Cardiac muscle cell (in vitro differentiated cells and primary cell): ENCODE results near the gene RGS10. TPM values are rescaled to one million over a fixed set of nuclear protein-coding genes. Genes with fewer than 3 reads are reported as not detected.

Source experiments
- DNase-seq, 2 donors: peaks; one replicate each; pipeline versions ENCODE4 v3.0.0 to v3.0.0-alpha.2; 2010 to 2017; ENCODE audit warnings: low read depth in 1 of 2, low spot score in 1 of 2
- H3K27ac ChIP-seq: fragments of 200-600 bp; sonication (generic); 2 replicates; pipeline ENCODE4 v1.5.1; 2016
- H3K27me3 ChIP-seq: fragments of 200-600 bp; sonication (generic); 2 replicates; pipeline ENCODE4 v1.6.0; 2016; ENCODE audit warnings: control low read depth
- H3K36me3 ChIP-seq: fragments of 200-600 bp; sonication (generic); 2 replicates; pipeline ENCODE4 v1.5.1; 2016; ENCODE audit warnings: control low read depth
- H3K4me1 ChIP-seq: fragments of 200-600 bp; sonication (generic); 2 replicates; pipeline ENCODE4 v1.8.1; 2017; ENCODE audit warnings: low read depth, mild to moderate bottlenecking, mixed run types
- H3K4me3 ChIP-seq: fragments of 200-600 bp; sonication (generic); 2 replicates; pipeline ENCODE4 v1.5.1; 2016; ENCODE audit warnings: mild to moderate bottlenecking
- H3K9me3 ChIP-seq: fragments of 200-600 bp; sonication (generic); 2 replicates; pipeline ENCODE4 v1.5.1; 2017; ENCODE audit warnings: low read depth, mild to moderate bottlenecking, control low read depth
- polyA plus RNA-seq: library from polyadenylated mRNA; unstranded; fragments of >200 nt; fragmentation: Nextera tagmentation; extraction: Ambion mirVana; gene quantifications from 2 replicates; pipeline ENCODE4 v1.2.1, GENCODE V29; 2016
- total RNA-seq: library from RNA; depleted of rRNA; stranded (reverse); fragments of >200 nt; gene quantifications from 2 replicates; pipeline ENCODE4 v1.2.3, GENCODE V29; 2016
- TF ChIP-seq, protein P1 (sequence below): IDR thresholded peaks from 2 replicates; pipeline ENCODE4 v1.5.1; 2012; ENCODE audit warnings: low read depth, mild to moderate bottlenecking, low read length

RGS10 gene
- total and polyA plus RNA-seq, 2 experiments from 2014 or later: 0.73 to 1.6 TPM

DNA sequence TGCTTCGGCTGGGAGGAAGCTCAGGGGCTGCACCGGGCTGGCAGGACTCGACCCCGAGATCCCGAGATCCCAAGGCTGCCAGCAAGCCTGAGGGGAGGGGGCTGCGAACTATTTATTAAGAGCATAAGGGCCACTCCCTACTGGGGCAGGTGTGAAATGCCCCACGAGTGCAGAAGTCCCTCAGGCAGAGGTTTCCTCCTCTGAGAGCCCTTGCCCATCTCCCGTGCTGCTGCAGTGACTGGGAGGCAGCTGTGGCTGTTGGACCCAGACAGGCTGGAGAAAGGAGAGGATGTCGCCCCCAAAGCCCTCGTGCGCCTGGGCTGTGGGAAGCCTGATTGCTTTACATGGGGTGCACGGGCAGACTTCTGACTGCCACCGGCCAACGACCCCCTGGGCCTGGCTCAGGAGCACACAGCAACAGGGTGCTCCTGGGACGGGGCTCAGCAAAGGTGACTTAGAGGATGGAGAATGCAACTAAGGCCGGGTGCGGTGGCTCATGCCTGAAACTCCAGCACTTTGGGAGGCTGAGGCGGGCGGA is 39.8 kb downstream of the RGS10 start:
- Histone ChIP-seq H3K9me3 (no peaks in the 10 kb centered on the region), H3K27me3 (no peaks in the 10 kb centered on the region), H3K4me3 (no peak overlapping the region), H3K36me3 (no peaks in the 10 kb centered on the region), H3K4me1 (no peaks in the 10 kb centered on the region), H3K27ac (no peak overlapping the region)
- TF ChIP-seq, protein P1, sequence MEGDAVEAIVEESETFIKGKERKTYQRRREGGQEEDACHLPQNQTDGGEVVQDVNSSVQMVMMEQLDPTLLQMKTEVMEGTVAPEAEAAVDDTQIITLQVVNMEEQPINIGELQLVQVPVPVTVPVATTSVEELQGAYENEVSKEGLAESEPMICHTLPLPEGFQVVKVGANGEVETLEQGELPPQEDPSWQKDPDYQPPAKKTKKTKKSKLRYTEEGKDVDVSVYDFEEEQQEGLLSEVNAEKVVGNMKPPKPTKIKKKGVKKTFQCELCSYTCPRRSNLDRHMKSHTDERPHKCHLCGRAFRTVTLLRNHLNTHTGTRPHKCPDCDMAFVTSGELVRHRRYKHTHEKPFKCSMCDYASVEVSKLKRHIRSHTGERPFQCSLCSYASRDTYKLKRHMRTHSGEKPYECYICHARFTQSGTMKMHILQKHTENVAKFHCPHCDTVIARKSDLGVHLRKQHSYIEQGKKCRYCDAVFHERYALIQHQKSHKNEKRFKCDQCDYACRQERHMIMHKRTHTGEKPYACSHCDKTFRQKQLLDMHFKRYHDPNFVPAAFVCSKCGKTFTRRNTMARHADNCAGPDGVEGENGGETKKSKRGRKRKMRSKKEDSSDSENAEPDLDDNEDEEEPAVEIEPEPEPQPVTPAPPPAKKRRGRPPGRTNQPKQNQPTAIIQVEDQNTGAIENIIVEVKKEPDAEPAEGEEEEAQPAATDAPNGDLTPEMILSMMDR: no peak
- no peak for DNase-seq

DNA sequence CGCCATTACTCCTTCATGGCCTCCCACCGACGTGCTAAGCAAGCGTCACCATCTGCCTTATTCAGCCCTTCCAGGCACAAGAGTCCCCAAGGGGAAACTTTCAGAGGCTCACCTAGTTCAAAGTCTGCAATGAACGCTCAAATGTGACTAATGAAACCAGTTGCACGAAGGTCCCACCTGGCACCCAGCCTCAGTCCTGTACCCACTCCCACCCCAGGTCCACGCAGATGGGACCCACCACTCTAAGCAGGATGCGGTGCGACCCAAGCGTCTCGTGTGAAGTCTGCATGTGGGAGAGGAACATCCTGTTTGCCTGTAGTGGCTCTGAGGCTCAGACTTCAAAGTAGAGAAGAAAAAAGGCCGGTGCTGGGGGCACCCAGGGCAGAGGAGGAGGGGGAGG is 40.3 kb downstream of the RGS10 start:
- TF ChIP-seq, protein P1: no peak
- Histone ChIP-seq H3K36me3 (no peaks in the 10 kb centered on the region), H3K4me1 (no peaks in the 10 kb centered on the region), H3K27me3 (no peaks in the 10 kb centered on the region), H3K27ac (no peak overlapping the region), H3K9me3 (no peaks in the 10 kb centered on the region), H3K4me3 (no peak overlapping the region)
- DNase-seq: no peak

DNA sequence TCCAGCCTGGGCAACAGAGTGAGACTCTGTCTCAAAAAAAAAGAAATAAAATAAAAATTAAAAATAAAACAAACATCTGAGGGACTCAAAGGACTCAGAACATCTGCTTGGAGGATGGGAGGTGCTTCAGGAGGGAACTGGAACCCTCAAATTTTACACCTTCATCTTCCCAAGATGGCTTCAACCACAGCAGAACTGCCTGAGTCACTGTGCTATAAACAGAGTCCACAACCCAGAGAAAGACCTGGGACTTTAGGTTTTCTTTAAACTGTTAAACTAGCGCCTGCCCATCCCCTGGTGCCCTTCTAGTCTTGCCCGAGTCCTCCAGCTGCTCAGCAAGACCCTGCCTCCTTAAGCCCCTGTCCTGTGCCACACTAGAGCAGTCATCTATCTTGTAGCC is 40.8 kb downstream of the RGS10 start:
- no peak overlapping the region for H3K4me3 ChIP-seq
- no peaks in the 10 kb centered on the region for H3K36me3 ChIP-seq
- no peaks in the 10 kb centered on the region for H3K4me1 ChIP-seq
- no peak overlapping the region for H3K27ac ChIP-seq
- H3K27me3 ChIP-seq: no peaks in the 10 kb centered on the region
- no peak for DNase-seq
- TF ChIP-seq, protein P1: no peak
- no peaks in the 10 kb centered on the region for H3K9me3 ChIP-seq

DNA sequence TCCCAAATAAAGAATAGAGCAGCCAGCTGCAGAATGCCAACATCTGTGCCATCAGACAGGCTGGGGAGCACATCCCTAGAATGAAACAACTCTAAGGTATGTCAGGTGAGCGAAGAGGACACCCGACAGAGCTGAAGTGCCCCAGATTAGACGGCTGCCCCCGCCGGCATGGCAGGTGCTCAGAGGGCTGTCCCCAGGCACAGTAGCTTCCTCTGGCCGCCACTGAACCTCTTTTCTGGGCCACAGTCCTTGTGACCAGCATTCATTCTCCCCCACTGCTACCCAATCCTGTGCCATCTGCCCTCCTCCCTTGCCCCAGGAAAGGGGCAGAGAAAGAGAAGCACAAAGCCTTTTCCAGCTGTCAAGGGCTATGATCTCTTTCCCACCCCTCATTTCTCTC is 41.7 kb downstream of the RGS10 start:
- H3K36me3 ChIP-seq: no peaks in the 10 kb centered on the region
- TF ChIP-seq, protein P1: no peak
- H3K9me3 ChIP-seq: no peaks in the 10 kb centered on the region
- no peak overlapping the region for H3K27ac ChIP-seq
- no peaks in the 10 kb centered on the region for H3K27me3 ChIP-seq
- no peak for DNase-seq
- no peaks in the 10 kb centered on the region for H3K4me1 ChIP-seq
- H3K4me3 ChIP-seq: no peak overlapping the region

DNA sequence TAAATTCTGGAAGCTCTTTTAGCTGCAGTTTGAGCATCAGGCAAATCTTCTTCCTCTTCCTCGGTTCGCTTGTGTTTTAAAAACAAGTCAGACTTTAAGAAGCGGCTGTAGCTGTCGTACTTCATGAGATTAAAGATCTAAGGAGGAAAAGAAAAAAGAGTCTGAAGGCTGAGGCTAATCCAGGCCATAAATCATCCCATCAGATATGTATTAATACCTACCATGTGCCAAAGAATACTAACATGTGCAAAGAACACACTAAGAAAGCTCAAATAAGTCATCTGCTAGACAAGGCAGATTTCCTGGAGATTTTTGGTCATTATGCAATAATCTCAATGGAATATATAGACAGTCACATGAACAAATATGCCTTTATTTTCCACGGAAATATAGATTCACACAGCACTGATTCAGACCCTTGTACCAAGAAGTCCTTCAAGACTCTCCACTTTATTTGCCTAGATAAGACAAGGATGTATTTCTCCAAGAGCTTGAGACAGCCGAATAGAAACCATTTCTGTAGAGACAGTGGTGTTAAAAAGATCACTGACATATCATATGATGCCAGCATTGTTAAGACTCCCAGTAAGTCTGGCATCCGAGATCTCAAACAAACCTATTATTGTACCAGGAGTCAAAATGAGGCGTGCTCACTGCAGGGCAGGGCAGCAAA is 42.3 kb downstream of the RGS10 start:
- TF ChIP-seq, protein P1: no peak
- no peak overlapping the region for H3K27ac ChIP-seq
- H3K27me3 ChIP-seq: no peaks in the 10 kb centered on the region
- H3K4me1 ChIP-seq: no peaks in the 10 kb centered on the region
- no peak overlapping the region for H3K4me3 ChIP-seq
- no peaks in the 10 kb centered on the region for H3K9me3 ChIP-seq
- no peaks in the 10 kb centered on the region for H3K36me3 ChIP-seq
- no peak for DNase-seq
